NT2/D1 (cell line): ENCODE data around the gene FSTL4.

Experiments used
- YY1 ChIP-seq: IDR thresholded peaks from 2 replicates; pipeline ENCODE4 v1.6.1; 2011; ENCODE audit not compliant: insufficient read length, insufficient read depth
- ZNF274 ChIP-seq: IDR thresholded peaks from 2 replicates; pipeline ENCODE4 v1.6.1; 2011; ENCODE audit warnings: mild to moderate bottlenecking, low read depth, low read length

DNA sequence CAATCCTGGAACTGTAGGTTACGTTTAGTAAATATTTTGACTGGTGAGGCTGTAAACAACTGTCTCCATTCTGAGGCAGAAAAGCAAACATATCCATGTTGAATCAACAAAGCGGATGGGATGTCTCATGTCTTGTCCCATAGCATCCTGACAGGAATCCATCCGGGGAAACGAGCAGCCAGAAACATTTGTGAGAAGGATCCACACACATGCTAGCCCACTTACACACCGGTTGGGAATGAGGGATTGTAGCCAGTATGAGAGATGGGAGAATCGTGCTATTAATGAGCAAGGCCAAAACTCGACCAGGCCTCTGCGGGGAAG lies 117.5 kb downstream of the FSTL4 start:
- no peak for TF ChIP-seq YY1
- no peak for TF ChIP-seq ZNF274
